Measurements from ENCODE around the gene TMEM182.

GRCh38 chr2:102809291-102810189 is 47.7 kb downstream of the TMEM182 start:
- TF ChIP-seq RAD21 (IDR thresholded peaks at IDR 0.05; ENCODE audit: low read length): no peak
- TF ChIP-seq, protein P1, sequence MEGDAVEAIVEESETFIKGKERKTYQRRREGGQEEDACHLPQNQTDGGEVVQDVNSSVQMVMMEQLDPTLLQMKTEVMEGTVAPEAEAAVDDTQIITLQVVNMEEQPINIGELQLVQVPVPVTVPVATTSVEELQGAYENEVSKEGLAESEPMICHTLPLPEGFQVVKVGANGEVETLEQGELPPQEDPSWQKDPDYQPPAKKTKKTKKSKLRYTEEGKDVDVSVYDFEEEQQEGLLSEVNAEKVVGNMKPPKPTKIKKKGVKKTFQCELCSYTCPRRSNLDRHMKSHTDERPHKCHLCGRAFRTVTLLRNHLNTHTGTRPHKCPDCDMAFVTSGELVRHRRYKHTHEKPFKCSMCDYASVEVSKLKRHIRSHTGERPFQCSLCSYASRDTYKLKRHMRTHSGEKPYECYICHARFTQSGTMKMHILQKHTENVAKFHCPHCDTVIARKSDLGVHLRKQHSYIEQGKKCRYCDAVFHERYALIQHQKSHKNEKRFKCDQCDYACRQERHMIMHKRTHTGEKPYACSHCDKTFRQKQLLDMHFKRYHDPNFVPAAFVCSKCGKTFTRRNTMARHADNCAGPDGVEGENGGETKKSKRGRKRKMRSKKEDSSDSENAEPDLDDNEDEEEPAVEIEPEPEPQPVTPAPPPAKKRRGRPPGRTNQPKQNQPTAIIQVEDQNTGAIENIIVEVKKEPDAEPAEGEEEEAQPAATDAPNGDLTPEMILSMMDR (conservative IDR thresholded peaks at IDR 0.05; ENCODE audit: low read depth, low read length): no peak
- TF ChIP-seq FOS (IDR thresholded peaks at IDR 0.05; ENCODE audit: low read depth, low read length): no peak
- TF ChIP-seq POLR2A (IDR thresholded peaks at IDR 0.05; ENCODE audit: low read depth, low read length): no peak
- TF ChIP-seq CEBPB (IDR thresholded peaks at IDR 0.05; ENCODE audit: low read depth, low read length): no peak
- no peak for TF ChIP-seq ELK1 (IDR thresholded peaks at IDR 0.05; ENCODE audit: borderline replicate concordance, low read depth, low read length)
- no peak for TF ChIP-seq RCOR1 (IDR thresholded peaks at IDR 0.05; ENCODE audit: insufficient replicate concordance, low read length)
- no peak for TF ChIP-seq USF2 (IDR thresholded peaks at IDR 0.05; ENCODE audit: low read depth, low read length)
- TF ChIP-seq SMC3 (IDR thresholded peaks at IDR 0.05; ENCODE audit: low read depth, low read length): no peak
- no peak for TF ChIP-seq MAZ (IDR thresholded peaks at IDR 0.05; ENCODE audit: borderline replicate concordance, low read depth, low read length)
- TF ChIP-seq MAFK (IDR thresholded peaks at IDR 0.05; ENCODE audit: low read depth, low read length): no peak
- TF ChIP-seq BHLHE40 (IDR thresholded peaks at IDR 0.05; ENCODE audit: low read depth, low read length): no peak
- TF ChIP-seq RFX5 (IDR thresholded peaks at IDR 0.05; ENCODE audit: low read depth, low read length): no peak
- TF ChIP-seq MXI1 (IDR thresholded peaks at IDR 0.05; ENCODE audit: borderline replicate concordance, low read depth, low read length): no peak

All from IMR-90 (cell line).